GM10847 (cell line): ENCODE results near the gene DDO.

ENCODE experiments used
- POLR2A ChIP-seq: IDR thresholded peaks from 2 replicates; pipeline ENCODE4 v1.6.1; 2011; ENCODE audit not compliant: insufficient read length; ENCODE audit errors: extremely low read depth

DDO gene

DNA sequence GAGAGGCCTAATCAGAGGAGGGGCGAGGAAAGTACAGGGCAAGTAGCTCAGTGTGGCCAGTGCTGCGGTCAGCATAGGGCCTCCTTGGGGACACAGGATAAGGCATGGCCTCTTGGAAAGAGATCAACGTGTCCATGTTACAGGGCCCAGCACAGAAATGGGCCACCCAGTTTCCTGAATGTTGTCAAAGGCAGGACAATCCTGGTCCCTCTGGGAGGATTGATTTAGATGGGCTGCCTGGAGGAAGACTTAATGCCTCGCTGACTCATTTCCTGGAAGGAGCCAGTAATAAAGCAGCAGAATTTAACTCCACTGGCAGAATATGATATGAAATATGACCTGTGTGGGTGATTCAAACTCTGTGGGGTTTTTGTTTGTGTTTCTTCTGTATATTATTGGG, 16.6 kb downstream of the DDO start:
- TF ChIP-seq POLR2A = no peak

GRCh38 chr6:110395221-110395620, 20.2 kb downstream of the DDO start:
- no peak for TF ChIP-seq POLR2A

GRCh38 chr6:110394409-110394808, 21.0 kb downstream of the DDO start:
- no peak for TF ChIP-seq POLR2A

DNA sequence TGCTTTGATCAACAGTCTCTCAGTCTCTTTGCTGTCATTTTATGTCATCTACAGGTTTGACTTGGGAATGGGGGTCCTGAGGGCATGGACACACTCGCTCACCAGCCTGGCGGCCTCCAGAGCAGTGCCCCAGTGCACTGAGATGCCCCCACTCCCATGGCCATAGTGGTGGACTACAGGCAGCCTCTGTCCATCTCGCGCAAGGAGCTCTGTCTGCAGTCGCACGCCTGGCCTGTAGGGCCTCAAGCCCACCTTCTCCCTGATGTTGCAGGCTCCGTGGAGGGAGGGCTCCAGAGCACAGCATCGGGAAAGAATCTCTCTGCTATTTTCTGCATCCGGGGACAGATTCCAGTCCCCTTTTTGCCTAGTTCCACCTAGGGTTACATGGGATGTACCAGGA, 22.6 kb downstream of the DDO start:
- TF ChIP-seq POLR2A = no peak

- TF ChIP-seq POLR2A = no peak
Measured at GRCh38 chr6:110390404-110390803, 25.0 kb downstream of the DDO start.

GRCh38 chr6:110389689-110390382, 25.5 kb downstream of the DDO start:
- TF ChIP-seq POLR2A = no peak

GRCh38 chr6:110387986-110388385, 27.4 kb downstream of the DDO start:
- TF ChIP-seq POLR2A = no peak

DNA sequence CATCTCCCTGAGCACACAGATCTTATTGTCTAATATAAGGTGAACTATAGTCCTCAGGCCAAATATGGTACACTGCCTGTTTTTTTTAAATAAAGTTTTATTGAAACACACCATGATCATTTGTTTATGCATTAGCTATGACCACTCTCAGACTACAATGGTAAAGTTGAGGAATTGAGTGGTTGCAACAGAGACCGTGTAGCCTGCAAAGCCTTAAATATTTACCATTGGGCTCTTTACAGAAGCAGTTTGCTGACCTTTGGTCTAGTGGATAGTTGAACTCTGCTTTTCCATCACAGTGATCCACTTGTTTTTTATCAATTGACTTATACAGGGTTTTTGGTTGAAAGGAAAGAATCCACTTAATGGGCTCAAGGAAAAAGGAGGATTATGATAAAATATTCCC, 29.9 kb downstream of the DDO start:
- no peak for TF ChIP-seq POLR2A

GRCh38 chr6:110378552-110378951, 36.8 kb downstream of the DDO start:
- TF ChIP-seq POLR2A = no peak

- TF ChIP-seq POLR2A = no peak
Measured at GRCh38 chr6:110369066-110369465, 46.3 kb downstream of the DDO start.

DNA sequence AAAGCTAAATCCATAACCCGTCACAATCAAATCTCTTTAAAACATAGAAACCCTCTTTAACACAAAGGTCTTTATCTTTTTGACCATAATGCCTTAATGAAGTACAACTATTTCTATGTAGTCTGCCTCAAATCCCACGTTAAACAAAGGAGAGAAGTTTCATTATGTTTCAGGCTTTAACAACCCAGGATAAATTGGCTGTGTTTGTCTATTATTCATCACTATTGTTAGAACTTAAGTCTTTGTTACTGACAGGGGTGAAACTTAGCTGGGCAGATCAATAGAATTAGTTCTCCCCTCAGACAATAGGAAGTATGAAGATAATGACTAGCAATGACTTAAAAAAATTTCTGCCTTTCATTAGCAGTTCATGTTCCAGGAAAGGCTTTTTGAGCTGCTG, 47.1 kb downstream of the DDO start:
- TF ChIP-seq POLR2A = no peak

- TF ChIP-seq POLR2A = no peak
Measured at GRCh38 chr6:110367825-110368224, 47.5 kb downstream of the DDO start.

GRCh38 chr6:110366975-110367374, 48.4 kb downstream of the DDO start:
- TF ChIP-seq POLR2A = no peak

- no peak for TF ChIP-seq POLR2A
Measured at GRCh38 chr6:110366256-110366655, 49.1 kb downstream of the DDO start.

DNA sequence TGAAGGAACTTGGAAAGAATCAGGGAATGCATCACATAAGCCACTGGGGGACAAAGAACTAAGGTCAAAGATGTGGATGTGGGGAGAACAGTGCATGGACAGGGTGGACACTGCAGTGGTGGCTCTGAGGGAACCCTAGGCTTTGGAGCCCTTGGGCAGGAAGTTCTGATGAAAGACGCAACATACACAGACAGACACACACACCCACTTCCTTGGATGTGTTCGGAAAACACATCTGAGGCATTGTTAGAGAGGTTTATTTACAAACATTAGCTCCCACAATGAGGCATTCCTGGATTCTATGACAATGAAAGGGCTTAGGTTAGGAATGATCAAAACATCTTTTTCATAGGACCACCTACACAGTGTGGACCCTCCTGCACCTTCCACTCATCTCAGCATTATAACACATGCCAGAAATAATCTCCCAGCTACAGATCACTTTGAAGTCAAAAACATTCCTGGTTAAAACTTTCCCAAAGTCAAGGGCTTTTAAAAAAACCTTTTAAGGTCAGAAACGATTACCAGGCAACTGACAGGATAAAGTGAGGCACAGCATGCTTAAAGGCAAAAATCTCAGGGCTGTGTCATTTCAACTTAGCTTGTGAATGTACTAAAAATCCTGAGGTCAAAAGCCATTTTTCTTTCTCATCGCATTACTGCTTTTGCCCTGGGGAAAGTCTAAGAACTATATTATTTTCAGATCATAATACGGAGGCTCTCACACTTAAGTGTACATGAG, 50.8 kb downstream of the DDO start:
- no peak for TF ChIP-seq POLR2A

DNA sequence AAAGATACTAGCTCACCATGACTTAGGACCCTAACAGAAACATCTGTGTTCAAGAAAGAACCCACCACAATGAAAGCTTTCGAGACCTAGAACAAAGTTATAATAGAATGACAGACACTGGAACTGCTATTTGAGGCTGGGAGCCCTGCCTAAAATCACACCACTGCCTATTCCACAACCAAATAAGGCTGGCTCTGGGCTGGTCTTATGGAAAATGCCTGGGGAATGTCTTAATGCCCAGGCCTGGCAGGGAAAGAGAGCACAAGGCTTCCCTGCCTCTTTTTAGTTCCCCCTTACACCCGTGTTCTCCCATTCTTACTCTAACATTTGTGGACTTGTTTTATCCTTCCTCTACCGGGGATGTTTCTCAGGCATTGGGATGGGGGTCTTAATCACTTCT, 51.6 kb downstream of the DDO start:
- TF ChIP-seq POLR2A = no peak

DNA sequence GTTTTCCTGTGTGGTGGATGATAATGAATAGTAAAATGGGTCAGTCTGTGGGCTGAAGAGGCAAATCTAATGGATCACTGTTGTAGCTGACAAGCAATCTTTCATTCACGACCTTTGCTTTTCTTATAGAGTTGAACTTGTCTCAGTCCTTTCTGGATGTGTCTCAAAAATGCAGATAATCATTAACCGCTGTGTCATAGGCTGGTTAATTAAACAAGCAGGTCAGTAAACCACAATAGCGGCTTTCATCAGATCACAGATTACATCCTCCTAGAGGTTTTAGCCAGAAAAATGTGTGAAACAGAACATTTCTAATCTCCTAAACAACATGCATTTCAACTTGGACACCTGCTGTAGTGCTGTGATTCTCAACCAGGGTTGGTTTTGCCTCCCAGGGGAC, 54.7 kb downstream of the DDO start:
- no peak for TF ChIP-seq POLR2A
